CD4-positive, alpha-beta T cell treated with Interferon gamma for 1 hour (primary cell): ENCODE measurements around the gene PCLAF.
"Not testable (repeated sequence)": the region's sequence is repeated elsewhere in the genome, so short reads cannot be mapped to it uniquely, and the experiment has no call there.

Experiments
- DNase-seq: peaks from one replicate; pipeline ENCODE4 v3.0.0-alpha.2; 2020

PCLAF gene

DNA sequence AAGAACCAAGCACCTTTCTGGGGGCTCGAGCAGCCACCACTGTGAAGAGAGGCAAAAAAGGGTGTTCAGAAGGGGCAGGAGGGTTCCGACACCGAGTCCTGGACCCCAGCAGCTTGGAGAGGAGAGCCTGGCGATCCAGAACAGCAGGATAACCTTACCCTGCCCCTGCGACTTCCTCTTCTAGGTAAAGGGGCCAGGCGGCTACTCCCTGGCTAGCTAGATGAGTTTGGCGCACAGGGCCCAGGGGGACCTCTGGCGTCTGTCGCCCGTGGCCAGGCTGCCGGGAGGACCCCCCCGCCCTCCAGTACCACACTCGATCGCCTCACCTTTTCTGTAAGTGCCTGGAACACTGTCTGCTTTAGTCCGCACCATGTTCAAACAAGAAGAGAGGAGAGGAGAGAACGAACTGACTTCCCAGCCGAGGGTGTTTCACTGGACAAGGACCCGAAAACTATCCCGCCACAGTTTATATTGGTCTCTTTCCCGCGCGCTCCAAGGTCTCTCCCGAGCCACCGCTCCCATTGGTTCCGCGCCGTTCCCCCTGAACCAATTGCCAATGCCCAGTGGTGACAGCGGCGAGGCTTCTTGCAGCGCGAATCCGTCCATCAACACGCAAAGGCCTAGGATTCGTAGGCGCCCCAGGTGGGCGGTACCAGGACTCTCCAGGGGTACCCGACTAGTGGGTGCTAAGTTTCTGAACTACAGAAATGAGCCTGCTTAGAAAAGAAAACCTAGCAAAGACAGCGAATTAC, at the start of gene PCLAF:
TSS of gene PCLAF (minus strand) at position 442 of the 752 bp plus-strand sequence. CDS start at position 372, 70 bp downstream.
- peak; percentile 89 for DNase-seq

- DNase-seq: peak; percentile 34
Observed at GRCh38 chr15:64430000-64430735, 48.9 kb upstream of the PCLAF start.

DNA sequence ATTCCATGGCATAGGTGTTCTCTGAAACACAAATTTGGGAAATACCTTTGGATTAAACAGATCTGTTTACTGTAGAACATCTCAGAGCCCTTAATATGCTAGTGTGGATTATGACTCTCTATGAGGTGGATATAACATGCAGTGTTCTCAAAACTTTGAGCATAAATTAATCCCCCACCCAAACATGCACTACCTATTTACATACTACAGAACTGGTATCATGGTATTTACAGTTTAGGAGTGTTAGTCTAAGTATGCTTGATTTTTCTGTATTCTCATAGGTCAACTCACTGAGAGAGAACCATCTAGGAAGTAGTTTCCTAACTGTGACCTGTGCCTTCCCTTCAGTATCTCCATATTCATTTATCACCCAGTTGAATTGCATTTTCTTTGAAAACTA, 48.2 kb upstream of the PCLAF start:
- DNase-seq: no peak

DNA sequence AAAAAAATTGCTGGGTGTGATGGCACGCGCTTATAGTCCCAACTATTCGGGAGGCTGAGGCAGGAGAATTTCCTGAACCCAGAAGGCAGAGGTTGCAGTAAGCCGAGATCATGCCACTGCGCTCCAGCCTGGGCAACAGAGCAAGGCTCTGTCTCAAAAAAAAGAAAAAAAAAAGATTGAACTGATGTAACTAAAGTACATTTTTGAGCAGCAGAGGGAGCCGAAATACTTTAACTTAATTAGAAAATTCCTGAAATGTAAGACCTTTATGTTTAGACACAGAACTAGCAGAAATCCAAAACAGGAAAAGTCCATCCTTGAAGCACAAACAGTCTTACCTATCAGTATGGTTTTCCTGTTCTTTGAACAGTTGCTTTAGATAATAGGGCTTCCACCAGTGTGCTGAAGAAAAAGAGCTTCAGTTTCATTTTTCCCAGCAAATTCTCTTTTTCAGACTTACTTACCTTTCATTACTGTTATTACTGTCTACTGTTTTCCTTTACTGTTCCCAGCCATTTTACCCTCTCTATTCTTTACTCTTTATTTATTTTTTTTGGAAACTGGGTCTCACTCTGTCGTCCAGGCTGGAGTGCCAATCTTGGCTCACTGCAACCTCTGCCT, 45.7 kb upstream of the PCLAF start:
- no peak for DNase-seq

DNA sequence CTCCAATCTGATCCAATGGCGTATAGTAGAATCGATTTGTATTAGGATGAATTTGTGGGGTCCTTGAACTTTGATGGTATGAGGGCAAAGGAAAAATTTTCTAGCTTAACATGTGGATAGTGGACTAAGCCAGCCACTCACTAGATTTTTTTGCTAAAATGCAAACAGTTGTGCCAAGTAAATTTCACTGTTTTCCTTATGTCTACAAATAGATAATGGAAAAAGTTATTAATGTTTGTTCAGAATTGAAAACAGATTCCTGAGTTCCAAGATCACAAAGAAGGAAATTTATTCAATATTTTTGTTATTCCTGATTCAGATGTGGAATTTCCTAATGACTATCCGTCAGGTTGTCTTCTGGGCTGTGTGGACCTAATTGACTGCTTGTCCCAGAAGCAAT, 44.0 kb upstream of the PCLAF start:
- DNase-seq: no peak

DNA sequence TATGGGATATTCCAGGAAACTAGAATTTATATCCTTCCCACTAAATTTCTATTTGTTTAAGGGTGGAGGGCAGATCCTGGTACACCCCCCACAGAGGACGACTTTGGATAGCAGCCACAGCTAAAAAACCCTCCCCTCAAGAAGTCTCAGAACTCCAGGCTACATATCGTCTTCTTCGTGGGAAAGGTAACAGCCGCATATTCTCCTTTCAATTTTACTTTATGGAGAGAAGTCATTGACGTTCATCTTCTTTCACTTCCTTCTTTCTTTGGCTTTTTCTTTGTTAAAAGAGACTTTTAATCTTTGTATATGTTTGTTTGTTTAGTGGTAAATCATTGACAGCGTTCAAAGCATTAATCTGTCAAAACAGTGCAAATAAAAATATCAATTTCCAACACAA, 42.7 kb upstream of the PCLAF start:
- no peak for DNase-seq

DNA sequence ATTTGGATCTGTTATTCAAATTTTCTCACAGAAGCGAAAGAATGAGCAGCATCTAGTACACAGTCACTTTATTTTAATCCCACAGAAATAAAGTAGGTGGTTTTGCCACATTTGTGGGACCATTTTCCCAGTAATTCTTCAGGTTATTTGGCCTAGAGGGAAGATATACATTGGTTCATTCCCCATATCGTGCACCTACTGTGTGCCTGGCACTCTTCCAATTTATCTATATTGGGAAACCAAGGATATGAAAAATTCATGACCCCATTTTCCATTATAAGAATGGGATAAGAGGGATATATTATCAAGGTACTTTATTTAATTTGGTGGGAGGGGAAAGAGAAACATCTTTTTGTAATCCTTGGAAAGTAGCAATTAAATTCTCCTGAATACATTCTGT, 41.5 kb upstream of the PCLAF start:
- no peak for DNase-seq

DNA sequence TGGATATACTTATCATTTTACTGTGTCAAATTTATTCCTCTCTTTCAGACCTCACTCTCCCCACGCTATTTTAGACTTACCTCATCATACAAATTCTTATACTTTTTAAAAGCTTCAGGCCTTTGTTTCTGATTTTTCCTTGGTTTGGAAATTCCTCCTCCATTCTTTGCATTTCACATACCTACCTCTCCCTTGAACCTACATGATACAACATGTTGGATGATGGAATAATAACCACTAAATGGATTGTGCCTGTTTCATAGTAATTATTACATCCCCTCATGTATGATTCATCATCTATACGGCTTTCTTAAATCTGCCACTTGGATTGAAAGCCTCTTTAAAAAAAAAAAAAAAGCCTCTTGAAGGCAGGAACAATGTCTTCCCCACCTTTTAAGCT, 31.0 kb upstream of the PCLAF start:
- DNase-seq: no peak

DNA sequence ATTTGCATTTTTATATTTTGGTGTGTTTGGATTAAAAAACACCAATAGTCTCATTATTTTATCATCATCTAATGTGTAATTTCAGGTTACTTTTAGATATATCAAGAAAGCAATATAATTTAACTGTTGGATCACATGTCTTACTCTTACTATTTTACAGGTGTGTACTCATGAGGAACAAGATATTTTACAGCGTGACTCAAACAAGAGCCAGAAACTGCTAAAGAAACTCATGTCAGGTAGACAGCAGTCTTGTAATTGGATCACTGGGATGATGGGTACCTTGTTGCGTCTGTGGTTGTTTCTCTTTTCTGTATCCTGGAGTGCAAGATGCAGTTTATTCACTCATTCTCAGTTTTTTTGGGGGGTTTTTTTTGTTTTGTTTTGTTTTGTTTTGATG, 19.3 kb upstream of the PCLAF start:
- DNase-seq: no peak

GRCh38 chr15:64398575-64398974, 17.3 kb upstream of the PCLAF start:
- no peak for DNase-seq

DNA sequence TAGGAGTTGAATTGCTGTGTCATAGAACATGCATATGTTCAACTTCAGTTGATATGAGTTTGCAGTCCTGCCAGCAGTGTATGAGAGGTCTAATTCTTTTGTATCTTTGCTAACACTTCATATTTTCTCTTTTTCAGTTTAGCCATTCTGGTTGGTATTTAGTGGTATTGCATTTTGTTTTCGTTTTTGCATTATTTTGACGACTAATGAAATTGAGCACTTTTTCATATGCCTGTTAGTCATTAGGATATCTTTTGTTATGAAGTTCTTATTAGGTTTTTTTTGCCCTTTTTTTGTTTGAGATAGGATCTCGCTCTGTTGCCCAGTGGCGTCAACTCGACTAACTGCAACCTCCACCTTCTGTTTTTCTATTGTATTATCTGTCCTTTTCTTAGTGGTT, 15.5 kb upstream of the PCLAF start:
- no peak for DNase-seq

- DNase-seq: not testable (repeated sequence)
Observed at GRCh38 chr15:64392471-64392870, 11.2 kb upstream of the PCLAF start.

GRCh38 chr15:64389036-64389435, 7.8 kb upstream of the PCLAF start:
- DNase-seq: no peak

DNA sequence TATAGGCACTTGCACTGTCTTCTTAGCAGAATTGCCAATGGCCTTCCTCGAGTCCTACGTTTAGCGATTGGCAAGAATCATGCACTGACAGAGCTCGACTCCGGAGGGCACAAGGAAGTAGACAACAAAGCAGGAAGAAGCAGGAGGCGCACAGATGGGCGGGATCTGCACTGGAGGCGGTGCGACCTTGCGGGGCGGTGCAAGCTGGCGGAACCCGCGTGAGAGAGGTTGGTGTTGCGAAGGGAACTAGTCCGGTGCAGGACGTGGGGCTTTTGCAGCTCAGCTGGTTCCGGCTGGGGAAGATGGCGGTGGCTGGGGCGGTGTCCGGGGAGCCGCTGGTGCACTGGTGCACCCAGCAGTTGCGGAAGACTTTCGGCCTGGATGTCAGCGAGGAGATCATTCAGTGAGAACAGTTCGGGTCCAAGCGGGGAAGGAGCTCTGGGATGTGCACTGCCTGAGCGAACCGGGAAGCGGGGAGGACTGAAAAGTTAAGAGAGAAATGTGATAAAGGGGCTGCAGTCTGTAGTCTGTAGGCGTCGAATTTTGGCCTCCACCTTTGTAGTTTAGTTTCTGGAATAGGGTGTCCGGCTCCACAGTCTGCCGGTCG, 6.4 kb upstream of the PCLAF start, which contains the start of gene TRIP4:
TSS of gene TRIP4 (plus strand) at position 275 of the 607 bp plus-strand sequence. CDS start at position 303, 28 bp downstream.
- peak; percentile 95 for DNase-seq

DNA sequence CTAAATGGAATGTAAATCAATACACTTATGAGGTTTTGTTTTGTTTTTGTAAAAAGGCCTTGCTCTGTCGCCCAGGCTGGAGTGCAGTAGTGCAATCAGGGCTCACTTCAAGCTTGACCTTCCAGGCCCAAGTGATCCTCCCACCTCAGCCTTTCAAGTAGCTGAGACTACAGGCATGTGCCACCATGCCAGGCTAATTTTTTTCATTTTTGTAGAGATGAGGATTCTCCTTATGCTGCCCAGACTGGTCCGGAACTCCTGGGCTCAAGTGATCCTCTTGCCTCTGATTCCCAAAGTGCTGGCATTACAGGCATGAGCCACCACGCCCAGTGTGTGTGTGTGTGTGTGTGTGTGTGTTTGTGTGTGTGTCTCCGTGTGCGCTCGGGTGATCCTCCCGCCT, 5.0 kb upstream of the PCLAF start:
- DNase-seq: no peak

DNA sequence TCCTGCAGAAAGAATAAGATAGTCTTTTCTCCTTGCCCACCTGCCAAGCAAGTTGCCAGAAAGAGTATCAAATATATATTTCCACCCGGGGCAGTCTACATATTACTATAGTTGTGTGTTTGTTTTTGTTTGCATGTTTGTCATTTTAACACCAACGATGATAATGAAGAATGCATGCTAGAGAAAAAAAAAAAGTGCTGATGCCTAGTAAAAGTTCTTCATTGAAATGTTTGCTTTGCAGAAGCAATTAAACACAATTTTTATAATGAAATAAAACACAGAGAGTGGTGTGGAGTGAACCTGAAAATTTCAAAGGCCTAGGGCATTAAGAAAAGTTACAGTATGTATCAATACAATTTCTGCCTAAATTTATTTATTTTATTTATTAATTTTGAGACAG, 2.5 kb upstream of the PCLAF start:
- DNase-seq: no peak

GRCh38 chr15:64380130-64380870, 941 bp downstream of the PCLAF start:
- not testable (repeated sequence) for DNase-seq

DNA sequence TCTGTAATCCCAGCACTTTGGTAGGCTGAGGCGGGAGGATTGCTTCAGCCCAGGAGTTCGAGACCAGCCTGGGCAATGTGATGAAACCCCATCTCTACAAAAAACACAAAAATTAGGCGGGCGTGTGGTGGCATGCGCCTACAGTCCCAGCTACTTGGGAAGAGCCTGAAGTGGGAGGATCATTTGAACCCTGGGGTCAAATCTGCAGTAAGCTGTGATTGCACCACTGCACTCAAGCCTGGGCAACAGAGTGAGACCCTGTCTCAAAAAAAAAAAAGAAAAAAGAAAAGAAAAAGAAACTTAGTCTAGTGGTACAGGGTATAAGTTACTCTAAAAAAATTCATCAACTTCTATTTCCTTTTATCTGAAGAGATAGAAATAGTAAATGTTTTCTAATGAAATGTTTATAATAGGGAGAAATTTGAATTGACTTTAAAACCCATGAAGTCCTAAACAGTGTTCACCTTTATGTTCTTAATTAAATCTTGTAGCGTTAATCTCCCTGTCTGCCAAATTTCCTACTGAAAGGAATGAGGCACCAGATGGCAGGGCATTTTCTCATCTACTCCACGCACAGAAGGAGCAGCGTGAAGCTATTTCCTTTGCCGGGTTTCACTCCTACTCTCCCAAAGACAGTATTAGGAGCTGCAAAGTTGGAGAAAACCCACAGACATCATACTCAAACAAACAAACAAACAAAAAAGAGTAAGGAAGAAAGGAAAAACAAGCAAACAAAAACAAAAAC, 1.9 kb downstream of the PCLAF start:
- DNase-seq: no peak

- DNase-seq: no peak
Observed at GRCh38 chr15:64373360-64373759, 7.9 kb downstream of the PCLAF start.

- not testable (repeated sequence) for DNase-seq
Observed at GRCh38 chr15:64371383-64371782, 9.9 kb downstream of the PCLAF start.

GRCh38 chr15:64369078-64369607, 12.1 kb downstream of the PCLAF start:
- no peak for DNase-seq

- no peak for DNase-seq
Observed at GRCh38 chr15:64361259-64361658, 20.0 kb downstream of the PCLAF start.
